Breast epithelium (tissue), 4 donors: ENCODE measurements around the gene NNAT. TPM values are rescaled to one million over a fixed set of nuclear protein-coding genes. Genes with fewer than 3 reads are reported as not detected.

Source experiments
- DNase-seq, 2 donors: peaks; one replicate each; pipeline ENCODE4 v3.0.0-alpha.2; 2019; ENCODE audit warnings: low spot score in 2 of 2
- H3K27ac ChIP-seq, 2 donors: fragments of 200-600 bp; sonication (generic) in 1 of 2; one replicate each; pipeline ENCODE4 v1.5.1; 2016 to 2019; ENCODE audit warnings: mild to moderate bottlenecking in 1 of 2
- H3K27me3 ChIP-seq, 2 donors: fragments of 200-600 bp; sonication (generic) in 1 of 2; one replicate each; pipeline versions ENCODE4 v1.5.1 to v1.6.0; 2017 to 2019; ENCODE audit warnings: control low read depth in 1 of 2, mild to moderate bottlenecking in 1 of 2
- H3K36me3 ChIP-seq: fragments of 200-600 bp; one replicate; pipeline ENCODE4 v1.5.1; 2019
- H3K4me1 ChIP-seq, 2 donors: fragments of 200-600 bp; sonication (generic); one replicate each; pipeline ENCODE4 v1.5.1; 2016 to 2019; ENCODE audit warnings: control low read depth in 1 of 2
- H3K4me3 ChIP-seq, 3 donors: fragments of 200-600 bp; sonication (generic); 1 replicate in 2 of 3; 2 replicates in 1 of 3; pipeline ENCODE4 v1.5.1; 2016 to 2019; ENCODE audit warnings: mild to moderate bottlenecking in 3 of 3, moderate library complexity in 2 of 3
- H3K9me3 ChIP-seq, 2 donors: fragments of 200-600 bp; sonication (generic) in 1 of 2; one replicate each; pipeline ENCODE4 v1.5.1; 2016 to 2019; ENCODE audit warnings: control low read depth in 1 of 2
- POLR2A ChIP-seq: fragments of 450-650 bp; IDR thresholded peaks from one replicate; pipeline ENCODE4 v1.6.1; 2016; ENCODE audit warnings: antibody characterized with exemption, mild to moderate bottlenecking, moderate library complexity
- POLR2AphosphoS5 ChIP-seq, 3 donors: sonication (generic); formaldehyde crosslinking; IDR thresholded peaks; one replicate each; pipeline ENCODE4 v1.6.1; 2017; ENCODE audit warnings: antibody characterized with exemption in 3 of 3
- intact Hi-C: fragments of 100-400 bp; cut with DNase I; formaldehyde crosslinking; loops from one replicate; pipeline ENCODE4 v1.15.1; 2023; ENCODE audit warnings: low total_unique reads
- total RNA-seq, 3 donors: library from RNA; depleted of rRNA; stranded (reverse); fragments of >200 nt; gene quantifications; one replicate each; pipeline ENCODE4 v1.1.0, GENCODE V29; 2016
- TF ChIP-seq, protein P1 (sequence below), 3 donors: fragments of 450-650 bp; IDR thresholded peaks; one replicate each; pipeline ENCODE4 v1.5.1; 2016 to 2017; ENCODE audit warnings: antibody characterized with exemption in 3 of 3, mild to moderate bottlenecking in 3 of 3, moderate library complexity in 3 of 3

The NNAT gene
- total RNA-seq, 3 donors from 2014 or later = 3.9 to 82.1 (median 9.7) TPM

DNA sequence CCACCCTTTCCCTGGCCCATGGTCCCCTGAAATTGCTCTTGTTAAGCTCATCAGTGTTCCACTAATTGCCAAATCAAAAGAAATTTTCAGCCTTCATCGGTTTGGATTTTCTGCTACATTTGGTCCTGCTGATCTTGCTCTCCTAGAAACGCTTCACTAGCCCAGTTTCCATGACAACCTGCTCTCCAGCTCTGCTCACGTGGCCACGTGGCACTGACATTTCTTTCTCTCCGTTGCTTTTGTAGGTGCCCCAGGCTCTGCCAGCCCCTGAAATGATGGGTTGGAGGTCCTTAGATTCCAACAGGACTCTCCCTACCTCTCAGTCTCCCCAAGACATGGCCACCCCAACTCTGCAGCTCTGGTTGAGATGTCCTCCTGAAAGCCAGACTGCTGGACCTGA is 45.8 kb upstream of the NNAT start:
- H3K4me3 ChIP-seq = no peak overlapping the region
- no peaks in the 10 kb centered on the region for H3K36me3 ChIP-seq
- intact Hi-C loops = no loop called here
- H3K27me3 ChIP-seq = no peaks in the 10 kb centered on the region
- H3K4me1 ChIP-seq = no peaks in the 10 kb centered on the region
- no peak overlapping the region for H3K27ac ChIP-seq
- no peak for TF ChIP-seq POLR2AphosphoS5 (IDR thresholded peaks at IDR 0.05)
- no peak for TF ChIP-seq POLR2A
- TF ChIP-seq, protein P1, sequence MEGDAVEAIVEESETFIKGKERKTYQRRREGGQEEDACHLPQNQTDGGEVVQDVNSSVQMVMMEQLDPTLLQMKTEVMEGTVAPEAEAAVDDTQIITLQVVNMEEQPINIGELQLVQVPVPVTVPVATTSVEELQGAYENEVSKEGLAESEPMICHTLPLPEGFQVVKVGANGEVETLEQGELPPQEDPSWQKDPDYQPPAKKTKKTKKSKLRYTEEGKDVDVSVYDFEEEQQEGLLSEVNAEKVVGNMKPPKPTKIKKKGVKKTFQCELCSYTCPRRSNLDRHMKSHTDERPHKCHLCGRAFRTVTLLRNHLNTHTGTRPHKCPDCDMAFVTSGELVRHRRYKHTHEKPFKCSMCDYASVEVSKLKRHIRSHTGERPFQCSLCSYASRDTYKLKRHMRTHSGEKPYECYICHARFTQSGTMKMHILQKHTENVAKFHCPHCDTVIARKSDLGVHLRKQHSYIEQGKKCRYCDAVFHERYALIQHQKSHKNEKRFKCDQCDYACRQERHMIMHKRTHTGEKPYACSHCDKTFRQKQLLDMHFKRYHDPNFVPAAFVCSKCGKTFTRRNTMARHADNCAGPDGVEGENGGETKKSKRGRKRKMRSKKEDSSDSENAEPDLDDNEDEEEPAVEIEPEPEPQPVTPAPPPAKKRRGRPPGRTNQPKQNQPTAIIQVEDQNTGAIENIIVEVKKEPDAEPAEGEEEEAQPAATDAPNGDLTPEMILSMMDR (IDR thresholded peaks at IDR 0.05) = no peak
- DNase-seq = no peak
- no peaks in the 10 kb centered on the region for H3K9me3 ChIP-seq

DNA sequence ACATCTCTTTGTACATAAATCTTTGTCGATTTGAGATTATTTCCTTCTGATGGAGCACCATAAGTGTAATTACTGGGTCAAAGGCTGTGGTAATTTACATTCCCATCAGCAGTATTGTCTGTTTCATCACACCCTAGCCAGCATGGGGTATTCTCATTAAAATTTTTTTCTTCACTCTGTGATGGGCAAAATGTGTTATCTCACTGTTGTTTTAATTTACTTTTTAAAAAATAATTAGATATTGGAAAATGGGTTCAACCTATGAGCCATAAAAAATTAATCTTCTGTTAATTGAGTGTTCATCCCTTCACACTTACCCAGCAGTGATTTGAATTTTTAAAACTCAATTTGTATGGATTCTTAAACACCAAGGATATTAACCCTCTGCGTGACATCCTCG is 44.0 kb upstream of the NNAT start:
- H3K27ac ChIP-seq = no peak overlapping the region

GRCh38 chr20:37479266-37479665 is 41.8 kb upstream of the NNAT start:
- no peak for TF ChIP-seq POLR2AphosphoS5 (IDR thresholded peaks at IDR 0.05)
- H3K27ac ChIP-seq = no peak overlapping the region
- intact Hi-C loops = no loop called here
- DNase-seq = no peak
- no peaks in the 10 kb centered on the region for H3K27me3 ChIP-seq
- H3K9me3 ChIP-seq = no peaks in the 10 kb centered on the region
- H3K4me1 ChIP-seq = no peaks in the 10 kb centered on the region
- H3K4me3 ChIP-seq = no peak overlapping the region
- H3K36me3 ChIP-seq = no peaks in the 10 kb centered on the region

More for the DNA sequence above, 44.0 kb upstream of the NNAT start:
- H3K36me3 ChIP-seq = no peaks in the 10 kb centered on the region
- H3K4me3 ChIP-seq = no peak overlapping the region
- intact Hi-C loops = no loop called here
- TF ChIP-seq, protein P1 (IDR thresholded peaks at IDR 0.05) = no peak
- H3K27me3 ChIP-seq = no peaks in the 10 kb centered on the region
- no peak for DNase-seq
- no peaks in the 10 kb centered on the region for H3K9me3 ChIP-seq
- no peaks in the 10 kb centered on the region for H3K4me1 ChIP-seq

DNA sequence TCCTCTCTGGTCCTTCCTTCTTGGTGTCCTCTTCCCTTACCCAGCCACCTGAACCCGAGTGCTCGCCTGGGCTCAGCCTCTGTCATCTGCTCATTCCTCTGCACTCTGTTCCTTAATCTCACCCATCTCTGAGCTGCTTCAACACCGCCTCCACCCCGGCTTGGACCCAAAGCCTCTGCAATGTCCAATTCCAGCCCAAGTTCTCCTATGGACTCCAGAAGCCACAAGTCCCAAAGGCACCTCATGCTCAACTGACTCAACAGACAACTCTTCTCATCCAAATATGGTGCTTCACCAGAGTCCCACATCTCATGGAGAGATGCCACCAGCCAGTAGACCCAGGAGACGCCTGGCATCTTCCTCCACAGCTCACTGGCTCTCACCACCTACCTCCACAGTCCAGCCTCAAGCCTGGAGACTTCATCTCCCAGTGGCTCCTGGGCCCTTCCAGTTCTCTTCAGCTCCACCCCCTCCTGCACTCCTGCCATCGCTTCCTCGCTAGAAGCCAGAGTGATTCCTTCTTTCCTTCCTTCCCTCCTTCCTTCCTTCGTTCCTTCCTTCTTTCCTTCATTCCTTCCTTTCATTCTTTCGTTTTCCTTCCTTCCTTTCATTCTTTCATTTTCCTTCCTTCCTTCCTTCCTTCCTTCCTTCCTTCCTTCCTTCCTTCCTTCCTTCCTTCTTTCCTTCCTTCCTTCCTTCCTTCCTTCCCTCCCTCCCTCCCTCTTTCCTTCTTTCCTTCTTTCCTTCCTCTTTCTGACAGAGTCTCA is 40.9 kb upstream of the NNAT start:
- H3K36me3 ChIP-seq = no peaks in the 10 kb centered on the region
- DNase-seq = no peak
- H3K9me3 ChIP-seq = no peaks in the 10 kb centered on the region
- no peak overlapping the region for H3K4me3 ChIP-seq
- H3K4me1 ChIP-seq = no peaks in the 10 kb centered on the region
- no peak for TF ChIP-seq POLR2A
- TF ChIP-seq POLR2AphosphoS5 (IDR thresholded peaks at IDR 0.05) = no peak
- TF ChIP-seq, protein P1 (IDR thresholded peaks at IDR 0.05) = no peak
- no peaks in the 10 kb centered on the region for H3K27me3 ChIP-seq
- intact Hi-C loops = no loop called here
- H3K27ac ChIP-seq = no peak overlapping the region

- no peak overlapping the region for H3K4me3 ChIP-seq
- H3K4me1 ChIP-seq = no peaks in the 10 kb centered on the region
- no peaks in the 10 kb centered on the region for H3K36me3 ChIP-seq
- intact Hi-C loops = no loop called here
- DNase-seq = no peak
- TF ChIP-seq POLR2AphosphoS5 (IDR thresholded peaks at IDR 0.05) = no peak
- TF ChIP-seq, protein P1 (IDR thresholded peaks at IDR 0.05) = no peak
- TF ChIP-seq POLR2A = no peak
- no peaks in the 10 kb centered on the region for H3K27me3 ChIP-seq
- no peak overlapping the region for H3K27ac ChIP-seq
- no peaks in the 10 kb centered on the region for H3K9me3 ChIP-seq
These were observed 40.1 kb upstream of the NNAT start for GRCh38 chr20:37480919-37481318.
